NCI-H146 treated with DMSO at 0.1 percent for 48 hours (cell line): ENCODE measurements around the gene THOP1.
"Not testable (repeated sequence)": the region's sequence is repeated elsewhere in the genome, so short reads cannot be mapped to it uniquely, and the experiment has no call there.

ENCODE experiments used
- DNase-seq: peaks from one replicate; lab custom pipeline; 2025; ENCODE audit not compliant: unreplicated experiment; lab: John Stamatoyannopoulos, UW

THOP1 gene

DNA sequence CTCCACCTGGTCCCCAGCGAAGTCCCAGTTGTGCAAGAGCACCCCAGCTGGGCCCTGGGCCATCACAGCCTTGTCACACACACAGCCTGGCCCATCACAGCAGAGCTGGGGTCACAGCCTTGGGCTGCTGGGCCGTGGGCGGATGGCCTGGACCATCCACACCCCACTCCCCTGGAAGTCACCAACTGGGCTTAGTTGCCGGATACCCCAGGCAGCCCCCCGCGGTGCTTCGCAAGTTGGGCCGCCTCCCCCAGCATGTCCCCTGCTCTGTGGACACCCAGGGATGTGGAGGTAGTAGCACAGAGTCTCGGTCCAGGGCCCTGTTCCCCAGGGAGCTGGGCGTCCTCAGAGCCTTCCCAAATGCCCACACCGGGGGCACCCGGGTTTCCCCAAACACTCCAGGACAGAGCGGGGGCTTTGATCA, 29.9 kb downstream of the THOP1 start:
- no peak for DNase-seq

DNA sequence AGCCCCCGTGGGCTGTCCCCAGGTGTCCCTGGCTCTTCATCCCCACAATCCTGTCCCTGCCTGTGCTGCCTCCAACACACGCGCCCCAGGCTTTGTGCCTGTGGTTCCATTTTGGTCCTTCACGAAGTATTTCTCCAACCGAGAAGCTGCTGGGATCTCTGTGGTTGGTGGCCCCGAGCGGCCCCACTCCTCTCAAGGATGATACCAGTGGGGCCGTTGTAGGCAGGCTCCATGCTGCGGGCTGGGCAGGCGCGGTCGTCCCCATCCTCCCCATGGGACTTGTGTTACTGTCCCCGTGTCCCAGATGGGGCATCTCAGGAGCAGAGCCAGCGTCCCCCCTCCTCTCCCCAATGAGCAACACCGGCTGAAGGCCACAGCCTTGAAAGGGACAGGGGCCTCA, 30.6 kb downstream of the THOP1 start:
- no peak for DNase-seq

DNA sequence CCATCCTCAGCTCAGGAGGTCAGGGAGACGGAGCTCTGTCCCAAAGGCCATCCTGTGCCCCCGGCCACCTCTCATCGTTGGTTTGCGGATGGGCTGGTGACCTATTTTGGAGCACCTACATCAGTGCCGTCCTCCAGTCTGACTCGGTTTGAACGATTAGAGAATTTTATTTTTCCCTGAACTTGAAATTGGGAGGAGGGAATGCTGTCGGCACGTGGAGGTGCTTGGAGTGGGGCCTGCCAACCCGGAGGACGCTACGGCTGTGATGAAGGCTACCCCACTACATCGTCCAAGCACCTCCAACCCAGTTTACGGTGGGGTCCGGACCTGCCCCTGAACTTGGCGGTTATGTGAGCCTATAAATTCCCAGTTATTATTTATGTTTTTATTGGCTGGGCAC, 31.3 kb downstream of the THOP1 start:
- DNase-seq, result no peak

- DNase-seq, result not testable (repeated sequence)
These were observed 32.0 kb downstream of the THOP1 start for GRCh38 chr19:2817237-2817829.

GRCh38 chr19:2819540-2820111, 34.3 kb downstream of the THOP1 start, which contains the start of gene ZNF554:
ZNF554 (plus strand) TSS chr19:2819868; CDS start chr19:2820072, 204 bp downstream.
- DNase-seq, result peak; percentile 74

DNA sequence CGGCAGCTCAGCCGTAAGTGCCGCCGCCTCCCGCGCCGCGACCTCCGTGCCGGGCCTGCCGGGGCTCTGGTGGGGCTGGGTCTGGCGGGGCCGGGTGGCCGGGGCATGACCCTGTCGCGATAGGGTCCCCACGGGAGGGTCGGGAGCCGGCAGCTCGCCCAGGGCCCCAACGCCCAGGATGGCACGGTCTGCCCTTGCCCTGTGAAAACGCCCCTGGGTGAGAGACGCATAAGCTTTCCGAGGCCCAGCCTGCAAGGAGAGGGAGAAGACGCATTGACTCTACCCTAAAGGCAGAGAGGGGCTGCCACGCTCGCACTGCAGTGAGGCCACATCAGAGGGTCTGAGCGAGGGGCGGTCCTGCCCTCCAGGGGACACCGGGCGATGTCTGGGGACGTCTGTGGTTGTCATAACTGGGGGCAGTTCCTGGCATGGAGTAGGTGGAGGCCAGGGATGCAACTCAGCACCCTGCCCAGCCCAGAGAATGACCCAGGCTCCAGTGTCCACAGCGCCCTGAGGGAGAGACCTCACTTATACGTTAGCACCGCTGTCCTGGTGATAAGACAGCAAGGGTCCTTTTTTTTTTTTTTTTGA, 34.9 kb downstream of the THOP1 start:
- no peak for DNase-seq

DNA sequence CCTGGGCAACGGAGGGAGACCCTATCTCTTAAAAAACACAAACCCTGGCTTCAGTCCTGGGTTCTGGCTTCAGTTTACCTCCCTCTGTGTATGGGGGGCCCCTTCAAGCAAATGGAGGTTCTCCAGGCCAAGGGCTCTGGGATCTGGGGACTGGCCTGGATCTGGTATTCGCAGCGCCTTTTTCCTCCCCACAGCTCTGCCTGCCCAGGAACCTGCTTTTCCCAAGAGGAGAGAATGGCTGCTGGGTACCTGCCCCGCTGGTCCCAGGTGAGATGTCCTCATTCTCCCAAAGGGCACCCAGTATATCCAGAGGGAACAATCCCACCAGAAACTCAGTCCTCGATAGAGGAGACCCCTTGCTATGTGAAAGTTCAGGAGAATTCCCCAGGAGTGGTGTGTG, 37.5 kb downstream of the THOP1 start:
- DNase-seq, result no peak

GRCh38 chr19:2823646-2824045, 38.3 kb downstream of the THOP1 start:
- no peak for DNase-seq

GRCh38 chr19:2824129-2824528, 38.8 kb downstream of the THOP1 start:
- DNase-seq, result no peak

GRCh38 chr19:2827022-2827421, 41.7 kb downstream of the THOP1 start:
- DNase-seq, result no peak

DNA sequence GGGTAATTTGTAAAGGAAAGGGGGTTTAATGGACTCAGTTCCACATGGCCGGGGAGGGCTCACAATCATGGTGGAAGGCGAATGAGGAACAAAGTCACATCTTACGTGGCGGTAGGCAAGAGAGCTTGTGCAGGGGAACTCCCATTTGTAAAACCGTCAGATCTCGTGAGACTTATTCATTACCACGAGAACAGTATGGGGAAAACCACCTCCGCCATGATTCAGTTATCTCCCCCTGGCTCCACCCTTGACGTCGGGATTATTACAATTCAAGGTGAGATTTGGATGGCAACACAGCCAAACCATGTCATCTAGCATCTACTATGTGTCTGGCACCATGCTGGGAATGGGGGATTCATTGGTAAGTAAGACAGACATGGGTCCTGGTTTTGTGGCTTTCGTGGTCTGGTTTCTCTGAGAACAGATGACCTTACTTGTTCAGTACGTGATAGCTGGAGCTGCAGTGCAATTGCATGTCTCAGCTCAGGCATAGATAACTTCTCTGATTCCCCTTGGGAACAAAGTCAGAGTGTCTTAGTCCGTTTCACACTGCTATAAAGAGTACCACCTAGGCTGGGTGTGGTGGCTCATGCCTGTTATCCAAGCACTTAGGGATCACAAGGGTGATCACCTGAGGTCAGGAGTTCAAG, 42.7 kb downstream of the THOP1 start:
- no peak for DNase-seq

DNA sequence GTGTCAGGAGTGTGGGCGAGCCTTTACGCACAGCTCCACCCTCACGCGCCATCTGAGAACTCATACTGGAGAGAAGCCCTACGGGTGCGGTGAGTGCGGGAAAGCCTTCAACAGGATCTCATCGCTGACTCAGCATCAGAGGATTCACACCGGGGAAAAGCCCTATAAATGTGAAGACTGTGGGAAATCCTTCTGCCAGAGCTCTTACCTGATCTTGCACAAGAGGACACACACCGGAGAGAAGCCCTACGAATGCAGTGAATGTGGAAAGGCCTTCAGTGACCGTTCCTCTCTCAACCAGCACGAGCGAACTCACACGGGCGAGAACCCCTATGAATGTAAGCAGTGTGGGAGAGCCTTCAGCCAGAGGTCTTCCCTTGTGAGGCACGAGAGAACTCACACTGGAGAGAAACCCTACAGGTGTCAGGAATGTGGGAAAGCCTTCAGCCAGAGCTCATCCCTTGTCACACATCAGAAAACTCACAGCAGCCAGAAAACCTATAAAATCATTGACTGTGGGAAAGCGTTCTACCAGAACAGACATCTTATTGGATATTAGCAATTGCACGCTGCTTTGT, 49.1 kb downstream of the THOP1 start:
- no peak for DNase-seq

DNA sequence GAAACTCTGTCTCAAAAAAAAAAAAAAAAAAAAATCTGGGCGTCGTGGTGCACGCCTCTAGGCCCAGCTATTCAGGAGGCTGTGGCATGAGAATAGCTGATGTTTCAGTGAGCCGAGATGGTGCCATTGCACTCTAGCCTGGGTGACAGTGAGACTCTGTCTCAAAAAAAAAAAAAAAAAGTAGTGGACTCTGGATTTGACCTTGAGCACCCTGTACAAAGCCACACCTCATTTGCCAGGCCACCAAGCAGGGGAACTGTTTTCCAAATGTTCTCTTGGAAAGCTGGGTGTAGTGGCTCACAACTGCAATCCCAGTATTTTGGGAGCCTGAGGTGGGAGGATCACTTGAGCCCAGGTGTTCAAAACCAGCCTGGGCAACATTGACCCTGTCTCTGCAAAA, 52.1 kb downstream of the THOP1 start:
- DNase-seq, result no peak

- peak; percentile 88 for DNase-seq
These were observed 55.8 kb downstream of the THOP1 start, which contains the start of gene ZNF555 for GRCh38 chr19:2840794-2841791. ZNF555 (plus strand) TSS chr19:2841475; CDS start chr19:2841573, 98 bp downstream.

DNA sequence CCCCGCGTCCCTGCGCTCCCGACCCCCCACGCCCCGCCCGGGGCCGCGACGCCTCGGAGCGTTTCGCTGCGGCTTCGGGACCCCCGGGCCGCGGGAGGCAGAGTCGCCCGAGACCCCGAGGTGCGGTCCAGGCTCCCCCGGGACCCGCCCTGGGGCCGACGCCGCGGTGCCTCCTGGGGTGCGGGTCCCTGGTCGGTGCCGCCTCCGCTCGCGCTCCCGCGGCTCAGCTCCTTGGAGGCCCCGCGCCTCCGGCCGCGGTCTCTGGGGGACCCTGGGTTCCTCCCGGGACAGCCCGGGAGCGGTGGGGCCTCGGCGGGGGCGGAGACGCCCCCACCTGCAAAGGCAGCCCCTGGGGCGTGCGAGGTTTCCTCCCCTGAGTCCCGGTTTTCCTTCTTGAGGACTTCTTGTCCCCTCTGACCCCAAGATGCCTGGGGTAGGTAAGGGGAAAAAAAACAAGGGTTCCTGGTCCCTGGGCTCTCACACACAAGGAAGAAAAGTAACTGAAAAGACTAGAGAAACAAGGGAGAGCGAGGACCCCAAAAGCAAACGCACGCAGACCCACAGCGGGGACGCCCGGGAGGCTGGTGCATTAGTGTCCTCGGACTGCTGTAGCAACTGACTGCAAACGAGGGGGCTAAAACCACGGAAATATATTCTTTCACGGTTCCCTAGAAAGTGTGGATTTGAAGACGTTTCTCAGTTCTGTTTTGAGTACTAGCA, 56.7 kb downstream of the THOP1 start:
- DNase-seq, result no peak

DNA sequence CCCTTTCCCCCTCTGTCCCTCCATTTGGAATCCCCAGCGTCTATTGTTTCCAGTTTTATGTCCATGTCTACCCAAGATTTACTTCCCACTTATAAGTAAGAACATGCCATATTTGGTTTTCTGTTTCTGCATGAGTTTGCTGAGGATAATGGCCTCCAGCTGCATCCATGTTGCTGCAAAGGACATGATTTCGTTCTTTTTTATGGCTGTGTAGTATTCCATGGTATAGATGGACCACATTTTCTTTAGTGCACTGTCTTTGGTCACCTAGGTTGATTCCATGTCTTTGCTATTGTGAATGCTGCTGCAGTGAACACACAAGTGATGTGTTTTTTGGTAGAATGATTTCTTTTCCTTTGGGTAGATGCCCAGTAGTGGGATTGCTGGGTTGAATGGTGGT, 59.8 kb downstream of the THOP1 start:
- no peak for DNase-seq

- no peak for DNase-seq
These were observed 61.0 kb downstream of the THOP1 start for GRCh38 chr19:2846180-2846894.

DNA sequence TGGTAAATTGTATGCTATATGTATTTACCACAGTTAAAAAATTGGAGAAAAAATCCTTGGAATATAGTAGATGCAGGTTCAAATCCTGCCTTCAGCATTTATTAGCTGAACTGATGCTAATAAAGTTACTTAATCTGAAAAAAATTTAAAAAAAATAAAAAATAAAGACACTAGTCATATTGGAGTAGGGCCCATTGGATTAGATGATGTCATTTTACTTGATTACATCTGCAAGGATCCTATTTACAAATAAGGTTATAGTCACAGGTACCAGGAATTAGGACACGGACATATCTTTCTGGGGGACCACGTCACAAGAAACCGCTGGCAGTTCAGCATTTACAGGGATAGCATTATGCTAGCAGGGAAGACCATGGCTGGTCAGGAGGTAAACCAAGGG, 62.2 kb downstream of the THOP1 start:
- no peak for DNase-seq

GRCh38 chr19:2848616-2849015, 63.3 kb downstream of the THOP1 start:
- DNase-seq, result no peak
